Activated CD4-positive, alpha-beta T cell treated with anti-CD3 and anti-CD28 coated beads, Interleukin-2, amount 50 U/mL, for 24 hours (primary cell): Measurements from ENCODE around the gene LMF1.

ENCODE experiments used
- DNase-seq, 2 donors: peaks; one replicate each; pipeline ENCODE4 v3.0.0-alpha.2; 2020; ENCODE audit warnings: low read depth in 1 of 2, low spot score in 1 of 2

Gene LMF1

GRCh38 chr16:817001-817906 lies 153.5 kb downstream of the LMF1 start:
- no peak for DNase-seq

- DNase-seq = no peak
These were observed 154.9 kb downstream of the LMF1 start for GRCh38 chr16:815861-816260.

GRCh38 chr16:814974-815373 lies 155.8 kb downstream of the LMF1 start:
- no peak for DNase-seq

GRCh38 chr16:813916-814412 lies 156.8 kb downstream of the LMF1 start:
- DNase-seq = no peak

- DNase-seq = peak; percentile 39 to 40
These were observed 157.4 kb downstream of the LMF1 start for GRCh38 chr16:813204-813915.

- no peak for DNase-seq
These were observed 162.7 kb downstream of the LMF1 start for GRCh38 chr16:808085-808386.

GRCh38 chr16:807347-808084 lies 163.3 kb downstream of the LMF1 start:
- peak; percentile 61 to 78 for DNase-seq

- DNase-seq = no peak
These were observed 165.3 kb downstream of the LMF1 start for GRCh38 chr16:805474-805873.

GRCh38 chr16:804193-805048 lies 166.4 kb downstream of the LMF1 start:
- no peak for DNase-seq

GRCh38 chr16:803754-804080 lies 167.1 kb downstream of the LMF1 start:
- DNase-seq = no peak
